Dermis microvascular lymphatic vessel endothelial cell (primary cell): ENCODE data around the gene PRKG1. TPM values are rescaled to one million over a fixed set of nuclear protein-coding genes. Genes with fewer than 3 reads are reported as not detected.

Experiments used
- DNase-seq, 2 donors: peaks; one replicate each; pipeline versions ENCODE4 v3.0.0 to v3.0.0-alpha.2; 2010; ENCODE audit warnings: low read depth in 2 of 2
- total RNA-seq: library from RNA; depleted of rRNA; stranded (reverse); fragments of >200 nt; gene quantifications from 2 replicates; pipeline ENCODE4 v1.2.1, GENCODE V29; 2014

The PRKG1 gene
- total RNA-seq, 1 donor from 2014 or later = 0.64 TPM

DNA sequence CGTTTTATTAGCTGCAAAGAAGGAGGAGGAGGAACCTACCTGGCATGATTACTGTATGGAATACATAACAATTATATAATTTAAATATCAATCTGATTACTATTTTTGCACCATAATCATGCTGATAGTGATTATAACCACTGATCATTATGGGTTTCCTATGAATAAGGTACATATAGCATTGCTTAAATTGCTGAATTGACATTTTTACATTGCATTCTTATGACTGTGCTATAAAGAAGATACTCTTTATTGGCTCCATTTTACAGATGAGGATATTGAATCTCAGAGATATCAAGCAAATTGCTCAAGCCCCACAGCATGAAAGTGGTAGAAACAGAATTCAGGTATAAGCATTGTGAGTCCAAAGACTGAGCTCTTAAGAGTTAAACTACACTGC, 1262.9 kb downstream of the PRKG1 start:
- DNase-seq = no peak

DNA sequence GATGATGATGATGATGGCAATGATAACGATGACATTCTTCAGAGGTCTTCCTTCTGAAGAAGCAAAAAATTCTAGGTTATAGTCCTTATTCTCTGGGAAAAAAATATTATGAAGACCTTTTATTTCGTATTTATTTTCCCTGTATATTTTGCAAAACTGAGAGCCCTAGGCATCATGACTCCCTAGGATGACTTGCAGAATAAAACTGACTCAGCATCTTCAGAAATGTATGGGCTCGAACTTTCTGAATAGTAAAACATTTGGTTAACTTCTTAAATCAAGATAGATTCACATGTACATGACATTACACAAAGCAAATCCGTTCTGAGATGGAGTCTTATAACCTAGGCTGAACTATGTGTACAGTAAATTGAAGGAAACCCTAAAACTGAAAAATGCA, 1269.2 kb downstream of the PRKG1 start:
- DNase-seq = no peak

DNA sequence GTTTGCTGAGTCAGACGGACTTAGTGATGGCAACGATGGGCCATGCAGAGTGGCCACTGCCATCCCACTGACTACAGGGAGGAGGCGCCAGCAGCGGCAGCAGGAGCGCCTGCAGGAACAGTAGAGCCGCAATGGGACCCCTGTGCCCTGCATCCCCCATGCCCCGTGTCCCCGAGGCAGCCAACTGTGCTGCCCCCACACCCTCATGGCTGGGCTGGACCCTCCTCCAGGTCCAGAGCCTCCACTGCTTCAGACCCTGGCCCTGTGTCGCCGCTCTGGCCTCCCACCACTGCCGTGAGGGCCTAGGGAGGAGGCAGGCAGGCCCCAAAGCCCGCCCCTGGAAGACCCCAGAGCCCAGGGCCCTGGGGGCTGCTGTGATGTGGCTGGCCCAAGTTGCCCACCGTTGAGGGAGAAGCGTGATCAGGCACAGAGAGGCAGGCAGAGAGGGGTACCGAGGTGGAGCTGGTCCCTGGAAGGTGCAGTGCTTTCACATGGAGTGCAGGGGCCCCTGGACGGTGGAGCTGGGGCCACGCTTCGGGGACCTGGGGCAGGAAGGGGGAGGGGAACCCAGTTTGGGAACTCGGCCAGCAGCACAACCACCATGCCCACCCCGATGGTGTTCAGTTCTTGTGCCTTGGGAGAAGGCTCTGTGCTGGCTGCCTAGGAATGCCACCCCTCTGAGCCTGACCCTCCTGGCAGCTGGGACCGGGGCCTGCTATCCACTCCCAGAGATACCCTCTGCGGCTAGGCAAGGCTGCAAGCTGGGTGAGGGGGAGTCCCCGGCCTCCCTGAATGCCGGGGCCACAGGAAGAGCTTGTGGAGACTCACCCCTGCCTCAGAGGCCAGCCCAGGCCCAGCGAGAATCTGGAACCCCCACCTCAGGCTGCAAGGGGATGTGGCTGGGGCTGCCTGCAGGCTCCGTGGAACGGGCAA, 1272.4 kb downstream of the PRKG1 start:
- DNase-seq = no peak

GRCh38 chr10:52347327-52347667, 1273.0 kb downstream of the PRKG1 start:
- DNase-seq = no peak

Other genes starting within 250 kb of the PRKG1 start
- gene A1CF, start 188.9 kb upstream of the PRKG1 start, total RNA-seq = not detected in 2 replicates